ENCODE measurements around the gene MAP1LC3B.
"Not testable (repeated sequence)": the region's sequence is repeated elsewhere in the genome, so short reads cannot be mapped to it uniquely, and the experiment has no call there.

The MAP1LC3B gene

GRCh38 chr16:87380881-87381280 is 11.3 kb upstream of the MAP1LC3B start:
- no peak for DNase-seq (ENCODE audit: low read depth in 3 of 3)

GRCh38 chr16:87382023-87382785 is 9.9 kb upstream of the MAP1LC3B start:
- DNase-seq (ENCODE audit: low read depth in 3 of 3): no peak

DNA sequence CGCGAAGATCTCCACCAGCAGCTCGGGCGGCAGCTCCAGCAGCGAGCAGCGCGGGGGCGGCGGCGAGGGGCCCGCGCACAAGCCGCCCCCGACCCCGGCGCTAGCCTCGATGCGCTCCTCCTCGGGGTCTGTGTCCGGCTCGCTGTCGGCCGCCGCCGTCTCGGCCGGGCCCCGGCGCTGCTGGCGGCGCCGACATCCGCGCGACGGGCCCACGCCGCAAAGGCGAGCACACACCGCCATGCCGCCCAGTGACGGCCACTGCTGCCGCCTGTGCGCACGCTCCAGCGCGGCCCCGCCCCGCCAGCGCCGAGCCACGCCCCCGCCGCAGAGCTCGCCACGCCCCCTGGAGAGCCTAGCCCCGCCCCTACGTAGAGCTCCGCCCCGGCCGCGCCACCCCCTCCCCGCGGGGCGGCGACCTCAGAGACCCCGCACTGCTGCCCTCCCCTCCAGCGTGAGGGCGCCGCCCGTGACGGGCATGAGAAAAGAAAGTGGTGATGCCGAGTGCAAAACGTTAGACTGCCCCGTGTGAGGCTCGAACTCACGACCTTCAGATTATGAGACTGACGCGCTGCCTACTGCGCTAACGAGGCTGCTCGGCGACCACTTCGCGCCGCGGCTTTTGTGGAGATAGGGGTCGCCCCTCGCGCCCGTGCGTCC is 8.5 kb upstream of the MAP1LC3B start, which contains the start of gene FBXO31:
TSS of gene FBXO31 (minus strand) at position 272 of the 657 bp plus-strand sequence. CDS start at position 240, 32 bp downstream.
- DNase-seq (ENCODE audit: low read depth in 3 of 3): peak; percentile 85 to 88 (median 86)

GRCh38 chr16:87384162-87384874 is 7.8 kb upstream of the MAP1LC3B start:
- DNase-seq (ENCODE audit: low read depth in 3 of 3): peak in 1 of 3 donors; percentile 35

- not testable (repeated sequence) for DNase-seq (ENCODE audit: low read depth in 3 of 3)
These were observed 7.3 kb upstream of the MAP1LC3B start for GRCh38 chr16:87384875-87385167.

DNA sequence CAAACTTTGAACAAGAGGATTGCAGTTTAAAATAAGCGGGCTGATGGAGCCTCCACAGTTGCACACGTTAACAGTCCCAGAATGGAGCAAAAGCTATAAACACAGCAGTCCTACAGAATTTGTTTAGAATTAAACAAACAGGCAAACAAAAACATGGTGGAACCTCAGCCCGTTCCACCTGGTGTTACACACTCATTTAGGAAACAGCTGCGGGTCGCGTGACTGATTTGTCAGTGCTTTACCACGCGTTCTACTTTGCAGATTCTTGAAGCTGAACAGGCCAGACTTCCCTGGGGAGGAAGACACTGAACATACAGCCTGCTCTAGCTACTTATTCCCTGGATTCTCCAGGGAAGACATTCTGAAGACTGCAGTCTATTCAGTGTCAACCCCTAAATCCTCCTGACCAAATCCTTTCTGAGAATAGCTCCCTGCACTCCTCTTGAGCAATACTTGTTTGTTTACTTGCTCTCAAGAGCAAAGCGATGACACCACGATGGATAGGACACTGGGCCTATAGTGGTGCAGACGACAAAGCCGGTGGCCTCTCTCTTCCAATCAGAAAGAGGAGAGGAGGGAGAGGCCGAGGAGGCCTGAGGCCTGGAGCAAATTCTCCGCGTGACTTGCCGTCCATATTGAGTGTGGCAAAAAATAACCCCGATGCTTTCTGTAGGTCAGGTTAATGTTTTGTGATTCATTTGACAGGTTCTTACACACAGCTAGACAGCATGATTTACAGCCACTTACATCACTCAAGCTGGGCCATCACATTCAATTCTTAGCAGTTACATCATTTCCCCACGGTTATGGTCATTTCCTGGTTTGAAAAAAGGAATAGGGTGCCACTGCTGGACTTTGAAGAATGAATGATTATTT is 4.0 kb upstream of the MAP1LC3B start:
- peak; percentile 58 to 85 (median 73) for DNase-seq (ENCODE audit: low read depth in 3 of 3)

GRCh38 chr16:87388818-87389134 is 3.4 kb upstream of the MAP1LC3B start:
- no peak for DNase-seq (ENCODE audit: low read depth in 3 of 3)

GRCh38 chr16:87389245-87389644 is 2.9 kb upstream of the MAP1LC3B start:
- DNase-seq (ENCODE audit: low read depth in 3 of 3): no peak

GRCh38 chr16:87389914-87390313 is 2.2 kb upstream of the MAP1LC3B start:
- DNase-seq (ENCODE audit: low read depth in 3 of 3): not testable (repeated sequence)

DNA sequence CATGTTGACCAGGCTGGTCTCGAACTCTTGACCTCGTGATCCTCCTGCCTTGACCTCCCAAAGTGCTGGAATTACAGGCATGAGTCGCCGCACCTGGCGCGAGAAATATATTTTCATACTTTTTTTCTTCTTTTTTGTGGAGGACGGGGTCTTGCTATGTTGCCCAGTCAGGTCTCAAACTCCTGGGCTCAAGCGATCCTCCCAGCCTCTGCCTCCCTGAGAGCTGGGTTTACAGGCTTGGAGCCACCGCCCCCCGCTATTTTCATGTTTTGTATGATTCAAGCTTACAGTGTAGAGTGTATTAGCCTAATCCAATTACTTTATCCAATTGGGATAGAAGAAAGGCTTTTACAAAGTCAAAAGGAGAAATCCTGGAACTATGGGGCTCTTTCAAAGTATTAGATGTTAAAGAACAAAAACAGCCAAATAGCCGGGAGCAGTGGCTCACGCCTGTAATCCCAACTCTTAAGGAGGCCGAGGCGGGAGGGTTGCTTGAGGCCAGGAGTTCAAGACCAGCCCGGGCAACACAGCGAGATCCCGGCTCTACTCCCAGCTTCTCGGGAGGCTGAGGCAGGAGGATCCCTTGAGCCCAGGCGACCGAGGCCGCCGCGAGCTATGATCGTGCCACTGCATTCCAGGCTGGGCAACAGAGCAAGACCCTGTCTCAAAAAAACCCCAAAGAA is 1.4 kb upstream of the MAP1LC3B start:
- no peak for DNase-seq (ENCODE audit: low read depth in 3 of 3)

- no peak for DNase-seq (ENCODE audit: low read depth in 3 of 3)
These were observed 699 bp upstream of the MAP1LC3B start for GRCh38 chr16:87391324-87391949.

DNA sequence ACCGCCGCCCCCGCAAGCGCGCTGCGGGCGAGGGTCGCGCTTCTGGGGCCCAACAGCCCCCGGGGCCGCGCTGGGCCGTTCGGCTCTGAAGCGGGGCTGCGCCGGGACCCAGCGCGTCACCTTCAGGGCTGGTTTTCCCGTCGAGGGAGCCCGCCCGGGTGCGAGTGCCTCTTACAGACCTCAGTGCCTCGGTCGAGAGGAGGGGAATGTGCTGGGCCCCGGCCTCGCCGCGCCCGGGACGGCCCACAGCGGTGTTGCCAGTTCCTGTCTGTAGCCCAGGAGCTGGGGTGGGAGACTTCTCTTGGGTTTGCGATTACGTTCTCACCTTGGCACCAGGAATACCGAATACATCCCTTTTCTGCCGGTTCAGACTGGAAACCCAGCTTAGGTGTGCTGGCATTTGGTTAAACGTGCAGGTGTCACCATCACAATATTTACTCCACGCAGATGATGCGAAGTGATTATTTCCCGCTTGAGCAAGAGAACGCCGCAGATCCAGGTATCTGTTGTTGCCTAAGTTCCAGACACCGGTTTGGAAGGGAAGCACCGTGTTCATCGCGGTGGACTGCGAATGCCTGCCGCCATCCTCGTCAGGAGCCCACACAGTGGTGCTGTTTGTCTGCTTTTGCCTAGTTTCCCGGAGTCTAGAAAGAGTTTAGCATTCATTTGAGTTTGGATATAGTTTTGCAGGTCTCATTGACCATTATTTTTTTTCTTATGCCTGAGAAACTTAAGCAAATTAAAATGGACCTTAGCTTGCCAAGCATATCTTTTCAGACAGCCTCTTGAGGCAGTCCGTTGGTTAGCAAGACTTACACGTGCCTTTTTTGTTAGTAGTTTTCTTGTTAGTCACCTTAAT is 914 bp downstream of the MAP1LC3B start:
- peak in 1 of 3 donors; percentile 41 for DNase-seq (ENCODE audit: low read depth in 3 of 3)

- no peak for DNase-seq (ENCODE audit: low read depth in 3 of 3)
These were observed 1.5 kb downstream of the MAP1LC3B start for GRCh38 chr16:87393680-87394055.

DNA sequence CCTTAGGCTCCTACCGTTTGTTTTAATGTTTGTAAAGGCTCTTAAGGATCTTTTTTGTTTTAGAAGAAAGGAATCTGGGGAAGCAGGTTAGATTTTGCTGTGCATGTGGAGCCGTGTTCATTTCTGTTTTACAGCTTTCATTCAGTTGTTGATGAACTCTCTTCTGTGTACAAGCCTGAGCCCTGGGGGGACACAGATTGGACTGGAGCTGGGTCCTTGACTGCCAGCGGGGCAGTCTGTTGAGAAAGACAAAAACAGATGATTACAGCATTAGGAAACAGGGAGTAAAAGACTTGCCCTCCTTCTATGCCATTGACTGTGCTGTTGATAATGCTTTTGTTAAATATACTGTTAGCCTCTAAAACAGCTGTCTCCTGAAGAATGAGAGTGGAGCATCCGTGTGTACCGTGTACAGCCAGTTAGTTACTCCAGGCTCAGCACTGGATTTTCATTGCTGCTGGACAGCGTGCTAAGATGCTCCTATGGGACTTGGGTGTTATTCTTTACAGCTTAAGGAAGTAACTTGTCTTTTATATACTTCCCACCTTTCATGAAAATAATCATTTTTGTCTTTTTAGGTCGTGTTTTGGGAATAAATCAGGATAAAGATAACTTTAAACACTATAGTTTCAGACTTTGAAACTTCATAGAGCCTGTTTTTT is 3.2 kb downstream of the MAP1LC3B start:
- no peak for DNase-seq (ENCODE audit: low read depth in 3 of 3)

GRCh38 chr16:87404764-87405625 is 12.9 kb downstream of the MAP1LC3B start:
- DNase-seq (ENCODE audit: low read depth in 3 of 3): no peak

DNA sequence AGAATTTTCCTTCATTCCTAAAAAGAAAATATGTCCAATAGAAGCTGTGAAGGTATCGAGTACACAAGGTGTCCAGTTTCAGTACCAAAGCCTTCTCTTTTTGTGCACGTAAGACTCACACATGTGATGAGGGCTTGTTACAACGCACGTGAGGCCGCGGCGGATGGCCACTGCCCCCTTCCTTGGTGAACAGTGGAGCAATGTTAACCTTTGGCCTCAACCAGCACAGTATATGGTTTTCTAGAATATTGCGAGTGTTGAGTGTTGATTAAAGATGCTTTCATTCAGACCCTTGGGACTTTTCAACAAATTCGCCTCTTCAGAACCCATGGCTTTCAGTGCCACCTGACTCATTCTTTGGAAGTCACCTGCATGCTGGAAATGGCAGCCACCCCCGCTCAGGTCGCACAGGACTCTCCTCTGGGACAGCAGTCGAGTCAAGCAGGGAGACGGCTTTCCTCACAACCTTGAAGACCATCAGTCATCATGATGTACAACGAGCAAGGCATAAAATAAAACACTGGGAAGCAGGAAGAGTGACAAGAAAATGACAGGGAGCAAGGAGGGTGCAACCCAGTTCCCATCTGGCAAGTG is 14.5 kb downstream of the MAP1LC3B start:
- no peak for DNase-seq (ENCODE audit: low read depth in 3 of 3)

- DNase-seq (ENCODE audit: low read depth in 3 of 3): no peak
These were observed 15.5 kb downstream of the MAP1LC3B start for GRCh38 chr16:87407511-87408112.

DNA sequence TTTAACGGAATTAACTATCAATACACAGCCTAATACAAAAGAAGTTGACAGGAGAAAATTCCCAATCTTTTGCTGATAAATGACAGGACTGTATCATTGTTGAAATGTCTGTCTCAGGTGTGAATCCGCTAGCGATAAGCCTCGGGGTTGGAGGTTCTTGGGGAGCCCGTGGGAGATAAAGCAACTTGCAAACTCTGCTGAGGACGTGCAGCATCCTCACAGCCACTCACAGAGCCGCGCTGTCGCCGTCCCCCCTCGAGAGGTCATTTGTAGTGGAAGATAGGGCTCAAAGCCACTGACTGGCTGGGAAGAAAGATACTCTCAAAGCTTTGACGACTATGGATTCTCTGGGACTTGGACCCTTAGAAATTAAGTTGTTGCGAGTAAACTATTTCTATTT is 17.0 kb downstream of the MAP1LC3B start:
- DNase-seq (ENCODE audit: low read depth in 3 of 3): no peak

Measured in stimulated activated CD4-positive, alpha-beta T cell treated with anti-CD3 and anti-CD28 coated beads, TNF-alpha, amount 100 ng/mL, for 48 hours (primary cell).